NCI-H187 treated with DMSO at 0.1 percent for 48 hours (cell line): ENCODE measurements around the gene TMEM201.

ENCODE experiments used
- DNase-seq: peaks from one replicate; lab custom pipeline; 2025; lab: John Stamatoyannopoulos, UW

The TMEM201 gene

DNA sequence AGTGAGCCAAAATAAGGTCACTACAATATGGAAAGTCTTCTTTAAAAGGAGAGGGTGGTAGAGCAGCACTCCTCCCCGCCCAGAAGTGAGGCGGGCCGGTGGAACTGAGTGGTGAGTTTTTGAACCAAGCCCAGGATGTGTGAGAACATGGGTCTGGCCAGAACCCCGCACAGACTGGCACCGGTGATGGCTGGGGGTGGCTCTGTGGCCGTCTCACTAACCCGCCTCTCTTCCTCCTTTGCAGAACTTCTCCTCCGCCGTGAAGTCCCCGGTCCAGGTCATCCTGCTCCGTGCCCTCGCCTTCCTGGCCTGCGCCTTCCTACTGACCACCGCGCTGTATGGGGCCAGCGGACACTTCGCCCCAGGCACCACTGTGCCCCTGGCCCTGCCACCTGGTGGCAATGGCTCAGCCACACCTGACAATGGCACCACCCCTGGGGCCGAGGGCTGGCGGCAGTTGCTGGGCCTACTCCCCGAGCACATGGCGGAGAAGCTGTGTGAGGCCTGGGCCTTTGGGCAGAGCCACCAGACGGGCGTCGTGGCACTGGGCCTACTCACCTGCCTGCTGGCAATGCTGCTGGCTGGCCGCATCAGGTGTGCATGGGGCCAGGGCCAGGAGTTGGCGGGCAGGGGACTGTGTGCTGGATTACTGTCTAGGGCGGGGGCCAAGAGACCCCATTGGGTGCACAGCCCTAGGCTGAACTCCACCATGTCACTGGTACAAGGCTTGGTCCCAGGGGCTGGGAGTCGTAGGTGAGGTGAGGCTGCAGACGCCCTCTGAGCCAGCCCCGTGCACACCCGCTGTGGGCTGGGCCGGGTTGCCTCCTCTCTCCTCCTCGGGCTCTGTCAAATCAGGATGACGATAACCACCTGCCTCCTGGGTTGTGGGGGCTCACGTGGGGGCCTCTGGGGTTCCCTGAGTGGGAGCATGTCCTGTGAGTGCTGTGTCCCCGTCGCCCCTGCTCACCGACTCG is 12.4 kb downstream of the TMEM201 start:
- DNase-seq = no peak

DNA sequence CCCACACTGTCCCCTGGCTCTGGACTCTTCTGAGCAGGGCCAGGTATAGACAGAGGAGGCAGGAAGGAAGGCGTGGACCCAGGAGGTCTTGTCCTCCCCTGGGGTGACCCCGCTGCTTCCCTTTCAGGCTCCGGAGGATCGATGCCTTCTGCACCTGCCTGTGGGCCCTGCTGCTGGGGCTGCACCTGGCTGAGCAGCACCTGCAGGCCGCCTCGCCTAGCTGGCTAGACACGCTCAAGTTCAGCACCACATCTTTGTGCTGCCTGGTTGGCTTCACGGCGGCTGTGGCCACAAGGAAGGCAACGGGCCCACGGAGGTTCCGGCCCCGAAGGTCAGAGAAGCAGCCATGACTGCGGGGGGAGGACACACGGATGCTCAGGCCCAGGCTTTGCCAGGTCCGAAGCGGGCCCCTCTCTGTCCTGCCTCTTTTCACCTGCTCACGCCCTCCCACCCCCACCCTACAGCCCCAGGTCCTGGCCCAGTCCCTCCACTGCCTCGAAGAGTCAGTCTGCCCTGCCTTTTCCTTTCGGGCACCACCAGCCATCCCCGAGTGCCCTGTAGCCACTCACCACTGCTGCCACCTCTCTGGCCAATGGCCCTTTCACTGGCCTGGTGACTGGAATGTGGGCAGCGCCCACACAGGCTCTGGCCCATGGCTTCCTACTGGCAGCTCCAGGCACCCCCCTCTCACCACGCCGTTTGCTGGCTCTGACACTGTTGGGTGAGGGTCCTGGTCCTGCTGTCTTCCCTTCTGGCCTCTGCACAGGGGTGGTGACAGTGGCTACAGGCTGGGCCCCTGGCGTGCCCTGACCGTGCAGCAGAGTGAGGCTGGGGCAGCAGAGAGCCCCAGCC is 13.5 kb downstream of the TMEM201 start:
- DNase-seq = no peak

DNA sequence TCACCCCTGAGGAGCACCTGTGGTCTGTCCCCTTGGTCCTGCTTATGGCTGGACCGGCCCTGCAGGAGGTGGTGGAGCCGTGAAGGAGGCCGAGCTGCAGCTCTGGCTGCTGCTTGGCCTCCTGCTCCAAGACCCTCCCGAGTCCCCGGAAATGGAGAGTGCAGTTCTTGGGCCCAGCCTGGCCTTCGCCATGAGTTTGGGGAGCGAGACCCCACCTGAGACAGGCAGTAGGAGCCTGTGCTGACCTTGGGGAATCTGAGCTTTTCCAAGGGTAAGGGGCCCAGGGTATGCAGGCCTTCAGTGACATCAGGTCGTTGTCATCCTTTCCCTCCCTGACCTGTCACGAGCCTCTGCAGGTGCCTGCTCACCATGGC is 14.1 kb downstream of the TMEM201 start:
- DNase-seq = no peak

DNA sequence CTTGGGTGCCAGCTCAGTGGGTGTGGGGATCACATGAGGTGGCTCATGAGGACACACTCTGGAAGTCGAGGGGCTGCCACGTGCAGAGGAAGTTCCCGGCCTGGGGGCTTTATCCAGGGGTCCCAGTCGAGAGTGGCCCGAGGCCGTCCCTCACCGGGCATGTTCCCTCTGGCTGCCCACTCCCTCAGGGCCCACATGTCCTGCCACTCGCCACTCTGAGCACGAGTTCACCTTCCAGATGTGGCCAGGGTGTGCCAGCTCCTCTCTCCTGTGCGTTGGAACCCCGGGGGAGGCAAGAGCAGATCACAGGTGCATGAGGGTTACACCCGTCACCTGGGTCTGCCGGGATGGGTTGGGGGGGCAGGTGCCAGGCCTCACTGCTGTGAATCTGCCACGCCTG is 14.6 kb downstream of the TMEM201 start:
- DNase-seq = no peak

DNA sequence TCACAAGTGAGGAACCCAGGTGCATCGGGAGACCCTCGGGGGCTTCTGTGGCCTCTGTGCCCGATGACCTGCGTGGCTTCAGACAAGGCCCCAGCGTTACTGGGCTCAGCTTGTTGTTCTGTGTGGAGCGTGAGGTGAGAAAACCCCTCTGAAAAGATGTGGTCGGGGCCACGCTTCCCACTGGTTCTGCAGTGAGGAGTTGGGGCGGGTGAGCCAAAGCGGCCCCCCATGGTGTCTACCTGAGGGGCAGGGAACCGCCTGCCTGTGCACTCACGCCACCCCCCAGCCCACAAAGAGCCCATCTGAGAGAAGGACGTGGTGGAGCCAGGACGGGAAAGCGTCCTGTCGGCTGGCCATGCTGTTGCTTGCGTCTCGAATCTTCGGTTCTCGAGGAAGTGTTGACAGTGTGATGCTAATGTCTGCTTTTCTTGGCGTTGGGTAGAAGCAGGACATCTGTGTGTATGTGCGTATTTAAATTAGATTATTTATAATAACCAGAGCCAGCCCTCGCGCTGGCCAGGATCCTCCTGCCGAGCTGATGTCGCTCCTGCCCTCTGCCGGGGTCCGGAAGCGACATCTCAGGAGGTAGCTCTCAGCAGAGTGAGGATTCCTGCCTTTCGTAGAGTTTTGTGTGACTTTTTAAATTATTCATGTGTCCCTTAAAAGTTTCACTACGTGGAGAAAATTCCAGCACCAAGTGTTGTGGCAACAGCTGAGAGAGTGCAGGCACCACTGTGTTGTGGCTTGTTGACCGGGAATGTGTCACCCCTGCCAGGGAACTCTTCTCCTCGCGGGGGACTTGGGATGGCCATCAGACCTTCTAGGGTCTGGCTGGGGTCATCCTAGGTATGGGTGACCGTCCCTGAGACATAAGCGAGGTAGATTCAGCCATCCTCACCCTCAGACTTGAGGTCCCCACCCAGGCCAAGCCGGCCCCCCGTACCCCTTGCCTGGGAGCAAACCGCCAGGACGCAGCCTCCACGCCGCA is 15.3 kb downstream of the TMEM201 start:
- no peak for DNase-seq

DNA sequence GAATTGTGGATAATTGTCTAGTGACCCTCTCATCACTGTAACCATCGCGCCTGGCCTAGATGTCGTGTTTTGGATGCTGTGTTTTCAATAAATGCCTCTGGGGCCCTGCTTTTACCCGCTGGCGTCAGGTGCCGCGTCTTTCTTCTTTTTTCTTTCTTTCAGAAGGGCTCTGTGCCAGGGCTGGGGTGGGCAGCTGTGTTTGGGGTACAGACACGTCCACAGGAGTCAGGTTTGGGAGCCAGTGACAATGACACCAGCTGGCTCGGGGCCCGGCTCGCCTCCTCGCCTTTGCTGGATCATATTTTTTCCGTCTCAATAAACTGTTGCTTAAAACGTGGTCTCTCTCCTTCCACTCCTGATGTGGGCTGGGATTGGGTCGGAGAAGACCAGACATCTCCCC is 16.1 kb downstream of the TMEM201 start:
- DNase-seq = no peak

DNA sequence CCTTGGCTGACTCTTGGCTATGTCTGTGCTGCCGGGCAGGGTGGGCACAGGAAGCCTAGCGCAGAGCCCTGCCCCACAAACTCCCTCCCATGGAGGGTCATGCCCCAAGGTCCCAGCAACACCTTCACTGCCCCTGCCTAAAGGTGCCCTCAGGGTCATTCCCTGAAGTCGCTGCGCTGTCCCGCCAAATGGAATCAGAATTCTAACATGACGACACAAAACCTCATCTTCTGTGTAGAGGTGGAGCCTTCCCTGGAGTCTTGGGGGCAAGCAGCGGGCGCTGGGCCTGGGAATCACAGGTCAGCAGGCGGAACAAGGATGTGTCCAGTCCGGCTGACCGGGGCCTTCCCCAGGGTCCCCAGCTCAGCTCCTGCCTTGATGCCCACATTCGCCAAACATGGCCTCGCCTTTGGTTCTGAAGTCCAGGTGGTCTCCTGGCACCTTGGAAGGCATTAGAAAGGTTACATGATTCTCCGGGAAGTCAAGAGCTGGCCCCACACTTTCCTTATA is 17.3 kb downstream of the TMEM201 start:
- no peak for DNase-seq

DNA sequence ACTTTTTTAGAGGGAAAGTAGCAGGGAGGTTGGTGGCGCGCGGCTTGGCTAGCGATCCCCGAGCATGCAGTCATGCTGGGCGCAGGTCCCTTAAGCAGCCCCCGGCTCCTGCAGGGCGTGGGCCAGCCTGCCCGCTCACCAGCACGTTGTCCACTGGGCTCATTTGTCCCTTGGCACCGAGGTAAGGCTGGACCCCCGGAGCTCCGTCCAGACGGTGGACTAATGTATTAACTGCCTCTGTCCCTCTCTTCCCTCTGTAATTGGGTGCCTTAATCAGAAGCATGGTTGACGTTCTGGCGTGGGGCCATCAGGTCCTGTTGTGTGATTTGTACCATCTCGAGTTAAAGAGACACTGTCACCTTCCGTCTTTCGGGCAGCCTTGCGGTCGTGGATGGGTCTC is 17.7 kb downstream of the TMEM201 start:
- no peak for DNase-seq

DNA sequence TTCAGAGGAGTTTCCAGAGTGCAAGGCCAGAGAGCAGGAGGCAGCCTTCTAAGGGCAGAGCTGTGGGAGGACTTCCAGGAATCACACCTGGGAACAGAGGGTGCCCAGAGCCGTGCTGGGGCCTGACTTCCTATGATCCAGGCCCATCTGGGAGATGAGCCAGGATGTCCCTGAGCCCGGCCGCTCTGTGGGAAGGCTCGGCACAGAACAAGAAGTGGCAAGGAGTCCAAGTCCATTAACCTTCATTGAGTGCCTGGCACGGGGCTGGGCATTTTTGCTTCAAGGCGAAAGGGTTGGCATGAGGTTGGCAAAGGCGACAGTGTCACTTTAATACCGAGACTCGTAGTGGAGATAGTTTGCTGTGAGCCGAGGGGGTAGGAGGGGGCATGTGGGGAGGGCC is 18.2 kb downstream of the TMEM201 start:
- DNase-seq = no peak

DNA sequence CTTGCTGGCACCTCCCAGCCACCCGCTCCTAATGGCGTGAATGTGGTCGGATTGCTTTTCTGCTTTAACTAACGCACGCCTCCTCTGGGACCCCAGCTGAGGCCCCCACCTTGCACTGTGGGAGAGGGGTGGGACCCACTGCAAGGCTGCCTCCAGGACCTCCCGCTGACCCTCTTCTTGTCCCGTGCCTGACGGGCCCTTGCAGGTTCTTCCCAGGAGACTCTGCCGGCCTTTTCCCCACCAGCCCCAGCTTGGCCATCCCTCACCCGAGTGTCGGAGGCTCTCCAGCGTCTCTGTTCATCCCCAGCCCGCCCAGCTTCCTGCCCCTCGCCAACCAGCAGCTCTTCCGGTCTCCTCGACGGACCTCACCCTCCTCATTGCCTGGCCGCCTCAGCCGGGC is 18.6 kb downstream of the TMEM201 start:
- no peak for DNase-seq

DNA sequence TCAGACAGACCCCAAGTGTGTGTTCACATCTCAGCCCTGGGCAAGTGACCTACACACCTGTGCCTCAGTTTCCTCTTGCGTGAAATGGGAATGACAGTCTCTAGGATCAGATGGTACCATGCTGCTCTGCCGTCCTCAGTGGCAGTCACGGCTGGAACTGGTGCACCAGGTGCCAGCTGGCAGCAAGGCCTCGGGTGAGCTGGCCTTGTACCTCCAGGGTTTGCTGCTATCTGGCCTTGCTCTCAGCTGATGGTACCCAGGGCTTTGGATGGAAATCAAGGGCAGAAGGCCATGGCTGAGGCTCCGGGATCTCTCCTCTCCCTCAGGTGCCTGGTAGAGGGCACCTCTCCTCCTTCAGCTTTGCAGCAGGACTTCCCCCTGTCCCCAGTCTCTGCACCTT is 21.3 kb downstream of the TMEM201 start:
- no peak for DNase-seq

DNA sequence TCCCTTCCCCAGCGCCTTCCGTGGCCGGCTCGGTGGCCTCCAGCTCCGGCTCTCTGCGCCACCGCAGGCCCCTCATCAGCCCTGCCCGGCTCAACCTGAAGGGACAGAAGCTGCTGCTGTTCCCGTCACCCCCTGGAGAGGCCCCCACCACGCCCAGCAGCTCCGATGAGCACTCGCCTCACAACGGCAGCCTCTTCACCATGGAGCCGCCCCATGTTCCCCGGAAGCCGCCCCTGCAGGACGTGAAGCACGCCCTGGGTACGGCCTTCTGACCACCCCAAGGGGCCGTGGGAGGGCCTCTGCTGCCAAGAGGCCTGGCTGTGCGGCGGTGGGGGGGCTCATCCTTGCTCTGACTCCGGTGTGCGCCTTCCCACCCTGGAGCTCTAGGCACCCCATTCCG is 21.8 kb downstream of the TMEM201 start:
- DNase-seq = no peak

DNA sequence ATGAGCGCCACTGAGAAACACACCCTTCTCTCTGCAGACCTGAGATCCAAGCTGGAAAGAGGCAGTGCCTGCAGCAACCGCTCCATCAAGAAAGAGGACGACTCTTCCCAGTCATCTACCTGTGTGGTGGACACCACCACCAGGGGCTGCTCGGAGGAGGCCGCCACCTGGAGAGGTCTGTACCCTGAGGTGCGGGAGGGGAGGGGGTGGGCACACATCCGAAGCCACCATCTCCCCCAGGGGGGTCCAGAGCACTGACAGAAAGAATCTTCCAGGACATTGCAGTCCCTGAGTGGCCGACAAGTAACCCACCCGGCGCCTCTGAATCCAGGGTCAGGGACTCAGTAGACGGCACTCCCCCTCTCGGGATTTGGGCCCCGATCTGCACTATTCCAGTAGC is 23.0 kb downstream of the TMEM201 start:
- no peak for DNase-seq

DNA sequence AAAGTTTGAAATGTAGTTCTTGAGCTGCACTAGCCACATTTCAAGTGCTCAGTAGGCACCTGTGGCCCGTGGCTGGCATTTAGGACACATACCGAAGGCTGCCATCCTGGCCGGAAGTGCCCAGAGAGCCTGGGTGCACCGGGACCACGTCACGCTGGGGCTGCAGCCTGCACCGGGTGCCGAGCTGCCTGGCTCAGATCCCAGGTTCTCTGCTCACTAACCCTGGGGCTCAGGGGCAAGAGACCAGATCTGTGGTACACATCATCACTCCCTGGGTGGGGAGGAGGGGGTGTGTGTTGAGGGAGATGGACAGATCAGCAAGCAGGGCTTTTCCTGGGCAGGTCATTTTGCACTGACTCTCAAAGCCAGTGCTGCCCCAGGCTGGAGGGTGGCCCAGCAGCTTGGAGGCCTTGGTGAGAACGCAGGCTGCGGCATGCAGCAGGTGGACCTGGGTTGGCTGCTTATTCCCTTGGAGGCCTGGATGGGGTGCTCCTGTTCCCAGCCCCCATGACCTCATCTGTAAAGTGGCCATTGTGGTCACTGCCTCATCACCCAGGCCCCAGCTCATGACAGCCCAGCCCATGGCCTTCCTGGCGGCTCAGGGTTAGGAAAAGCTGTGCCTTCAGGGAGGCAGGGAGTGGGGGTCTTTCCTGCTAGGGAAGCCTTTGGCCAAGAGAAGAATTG is 23.6 kb downstream of the TMEM201 start:
- DNase-seq = no peak

DNA sequence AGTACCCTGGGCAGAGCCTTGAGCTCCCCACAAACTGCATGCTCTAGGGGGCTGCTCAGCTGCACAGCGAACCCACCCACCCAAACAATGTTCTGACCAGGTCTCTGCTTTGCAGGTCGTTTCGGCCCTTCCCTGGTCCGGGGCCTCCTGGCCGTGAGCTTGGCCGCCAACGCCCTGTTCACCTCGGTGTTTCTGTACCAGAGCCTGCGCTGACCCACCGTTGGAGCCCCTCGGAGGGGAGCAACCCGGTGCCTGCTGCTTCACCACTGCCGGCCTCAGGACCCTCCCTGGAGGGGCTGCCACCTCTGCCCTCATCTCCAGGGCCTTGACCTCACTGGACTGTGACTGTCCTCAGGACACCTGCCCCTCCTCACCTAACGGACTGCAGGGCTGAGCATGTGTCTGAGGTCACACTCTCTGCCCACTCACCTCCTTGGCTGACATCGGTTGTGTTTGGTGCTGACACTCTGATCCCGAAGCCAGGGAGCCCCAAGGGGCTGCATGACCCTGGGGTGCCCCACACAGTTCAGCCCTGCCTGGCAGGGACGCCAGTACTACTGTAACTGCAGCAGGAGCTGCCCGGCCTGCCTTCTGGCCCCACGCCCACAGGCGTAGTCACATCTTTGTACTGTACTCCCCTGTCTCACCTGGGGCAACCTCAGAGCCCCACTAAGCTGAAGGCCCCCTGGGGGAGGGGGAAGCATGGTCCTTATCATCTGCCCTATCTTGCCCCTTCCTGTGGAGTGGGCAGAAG is 24.3 kb downstream of the TMEM201 start:
- DNase-seq = no peak

DNA sequence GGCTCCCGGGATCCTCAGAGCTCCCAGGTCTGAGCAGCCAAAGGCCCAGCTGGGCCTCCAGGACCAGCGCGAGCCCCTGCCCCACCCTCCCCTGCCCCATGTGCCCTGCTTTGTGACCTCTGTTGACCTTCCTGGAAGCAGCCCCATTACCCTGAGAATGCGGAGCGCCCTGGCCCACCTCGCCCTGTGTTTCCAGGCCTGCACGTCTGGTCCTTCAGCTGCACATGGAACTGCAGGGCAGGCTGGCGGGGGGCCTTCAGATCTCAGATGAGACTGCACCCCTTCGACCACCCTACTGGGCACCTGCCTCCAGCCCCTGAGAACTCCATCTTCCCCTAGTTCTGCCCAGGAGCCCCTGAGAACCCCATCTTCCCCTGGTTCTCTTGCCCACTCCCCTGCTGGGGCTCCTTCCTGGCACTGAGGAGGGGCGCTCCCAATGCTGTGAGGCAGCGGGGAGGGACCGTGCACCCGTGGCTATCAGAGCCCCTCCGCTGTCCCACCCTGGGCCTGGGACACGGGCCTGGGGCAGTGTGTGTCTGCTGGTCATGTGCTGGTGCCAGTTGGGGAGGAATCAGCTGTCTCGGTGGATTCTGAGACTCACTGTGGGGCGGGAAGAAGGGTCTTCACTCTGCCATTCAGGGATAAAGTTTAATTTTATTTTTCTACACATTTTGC is 25.1 kb downstream of the TMEM201 start:
- no peak for DNase-seq

DNA sequence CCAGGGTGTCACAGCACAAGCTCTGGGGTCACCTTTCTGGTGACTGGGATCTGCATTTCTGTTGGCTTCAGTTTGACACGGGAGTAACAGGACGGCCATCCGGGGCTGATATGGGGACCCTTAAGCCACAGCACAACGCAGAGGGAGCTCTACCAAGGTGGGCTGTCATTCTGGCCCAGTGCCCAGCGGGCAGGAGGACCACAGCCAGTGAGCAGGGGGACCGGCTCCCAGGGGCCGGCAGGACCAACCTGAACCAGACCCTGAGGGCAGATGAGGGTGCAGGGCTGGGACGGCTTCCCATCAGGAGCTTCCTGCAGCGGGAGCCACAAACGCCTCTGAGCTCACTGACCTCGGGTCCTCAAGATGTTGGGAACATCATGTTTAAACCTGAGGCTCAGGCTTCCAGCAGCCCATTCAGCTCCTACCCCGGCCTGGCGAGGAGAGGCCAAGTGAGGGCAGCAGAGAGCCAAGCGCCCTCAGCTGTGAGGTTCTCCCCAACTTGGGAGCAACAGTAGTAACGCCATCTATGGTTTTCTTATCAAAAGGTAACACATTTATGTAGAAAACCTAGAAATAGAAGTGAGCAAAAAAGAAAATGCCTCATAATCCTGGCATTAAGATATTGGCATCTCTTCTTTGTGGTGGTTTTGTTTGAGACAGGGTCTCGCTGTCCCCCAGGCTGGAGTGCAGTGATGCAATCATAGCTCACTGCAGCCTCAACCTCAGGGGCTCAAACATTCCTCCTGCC is 26.8 kb downstream of the TMEM201 start:
- DNase-seq = no peak

DNA sequence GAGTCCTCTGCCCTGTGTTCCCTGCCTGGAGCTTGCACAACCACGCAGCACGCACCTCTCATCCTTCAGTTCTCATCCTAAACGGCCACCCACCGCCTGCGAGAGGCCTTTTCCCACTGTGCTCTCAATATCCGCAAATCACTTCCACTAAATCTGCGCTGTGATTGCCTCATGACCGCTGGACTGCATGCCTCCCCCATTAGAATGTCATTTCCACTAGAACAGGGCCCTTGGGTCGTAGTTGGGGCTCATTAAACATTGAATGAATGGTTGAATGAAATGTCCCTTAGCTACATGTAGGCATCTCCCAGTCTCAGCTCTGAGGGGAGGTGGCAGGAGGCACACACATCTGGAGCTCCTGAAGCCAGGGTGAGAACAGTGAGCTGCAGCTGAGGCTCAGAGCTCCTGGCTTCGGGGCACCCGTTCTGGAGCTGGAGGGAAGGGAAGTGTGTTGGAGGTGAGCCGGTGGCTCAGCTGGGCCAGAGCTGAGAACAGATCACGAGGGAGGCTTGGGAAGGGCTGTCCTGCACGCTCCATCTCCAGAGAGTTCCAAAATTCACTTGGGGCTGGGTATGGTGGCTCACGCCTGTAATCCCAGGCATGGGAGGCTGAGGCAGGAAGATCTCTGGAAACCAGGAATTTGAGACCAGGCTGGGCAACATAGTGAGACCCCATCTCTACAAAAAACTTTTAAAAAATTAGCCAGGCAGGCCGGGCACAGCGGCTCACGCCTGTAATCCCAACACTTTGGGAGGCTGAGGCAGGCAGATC is 30.4 kb downstream of the TMEM201 start:
- DNase-seq = no peak
